SK-N-MC (cell line): Measurements from ENCODE around the gene PIWIL4.

Experiments
- FOXP2 ChIP-seq: optimal IDR thresholded peaks from 2 replicates; pipeline ENCODE3; 2011; ENCODE audit warnings: mild to moderate bottlenecking, moderate library complexity; ENCODE audit not compliant: insufficient read depth; ENCODE audit errors: extremely low read length, control extremely low read depth
- POLR2AphosphoS5 ChIP-seq: IDR thresholded peaks from 2 replicates; pipeline ENCODE4 v1.6.1; 2012; ENCODE audit warnings: mild to moderate bottlenecking, low read depth, low read length, borderline replicate concordance

DNA sequence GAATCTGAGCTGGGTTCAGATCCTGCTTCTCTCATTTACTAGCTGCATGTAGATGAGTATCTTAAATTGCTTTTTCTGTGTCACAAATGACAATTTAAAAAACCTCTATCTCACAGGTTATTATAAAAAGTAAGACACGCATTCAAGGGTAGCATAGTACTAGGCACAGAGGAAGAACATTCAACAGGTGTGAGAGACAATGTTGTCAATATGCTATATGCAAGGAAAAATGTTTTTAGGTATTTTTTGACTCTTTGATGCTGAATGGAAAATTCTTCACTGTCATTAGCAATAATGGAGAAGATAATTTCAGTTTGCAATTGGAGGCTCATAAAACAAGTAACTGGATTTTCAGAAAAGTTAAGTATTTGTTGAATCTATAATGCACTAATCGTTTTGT, 81.6 kb downstream of the PIWIL4 start:
- no peak for TF ChIP-seq POLR2AphosphoS5
- no peak for TF ChIP-seq FOXP2
